Testis (tissue), 3 donors: ENCODE data around the gene BANK1. TPM values are rescaled to one million over a fixed set of nuclear protein-coding genes. Genes with fewer than 3 reads are reported as not detected.

Source experiments
- DNase-seq: peaks from one replicate; pipeline ENCODE4 v3.0.0-alpha.2; 2019
- H3K27ac ChIP-seq, 2 donors: fragments of 200-600 bp; sonication (generic); one replicate each; pipeline ENCODE4 v1.5.1; 2019
- H3K27me3 ChIP-seq: fragments of 200-600 bp; sonication (generic); one replicate; pipeline ENCODE4 v1.5.1; 2019
- H3K36me3 ChIP-seq: fragments of 200-600 bp; sonication (generic); one replicate; pipeline ENCODE4 v1.5.1; 2017; ENCODE audit warnings: low read depth; ENCODE audit errors: missing control alignments
- H3K4me1 ChIP-seq: fragments of 200-600 bp; sonication (generic); one replicate; pipeline ENCODE4 v1.5.1; 2019
- H3K4me3 ChIP-seq, 2 donors: fragments of 200-600 bp; sonication (generic); one replicate each; pipeline ENCODE4 v1.5.1; 2017 to 2019
- H3K9me3 ChIP-seq: fragments of 200-600 bp; sonication (generic); one replicate; pipeline ENCODE4 v1.5.1; 2017
- POLR2A ChIP-seq: fragments of 450-650 bp; IDR thresholded peaks from one replicate; pipeline ENCODE4 v1.6.1; 2017; ENCODE audit warnings: antibody characterized with exemption, mild to moderate bottlenecking, moderate library complexity
- WGBS, 2 donors: methylation state at CpG; one replicate each; pipeline ENCODE4 v1.1.5; 2018; 5-methylcytosine and 5-hydroxymethylcytosine counted together
- intact Hi-C: fragments of 100-400 bp; cut with DNase I; formaldehyde crosslinking; loops from one replicate; pipeline ENCODE4 v1.15.1; 2023; ENCODE audit warnings: low total_unique reads
- polyA plus RNA-seq: library from polyadenylated mRNA; stranded (reverse); fragments of 350-450 nt; fragmentation: Illumina TruSeq; extraction: RNeasy Lipid Tissue Mini Kit (QIAGEN cat#74804); gene quantifications from one replicate; pipeline ENCODE4 v1.2.3, GENCODE V29; 2014; ENCODE audit warnings: low read depth, low replicate concordance; ENCODE audit not compliant: insufficient read depth
- total RNA-seq, 2 donors: library from RNA; depleted of rRNA; stranded (reverse); fragments of >200 nt; gene quantifications; one replicate each; pipeline ENCODE4 v1.2.3, GENCODE V29; 2016
- TF ChIP-seq, protein P1 (sequence below), 3 experiments: fragments of 450-650 bp in 2 of 3; fragments of 200-600 bp in 1 of 3; sonication (generic) in 1 of 3; IDR thresholded peaks; one replicate each; pipeline ENCODE4 v1.5.1; 2016 to 2019; ENCODE audit warnings: antibody characterized with exemption in 3 of 3, mild to moderate bottlenecking in 2 of 3, moderate library complexity in 1 of 3

The BANK1 gene
- total and polyA plus RNA-seq, 3 donors from 2014 or later: 5.2 to 10.4 (median 10.0) TPM

DNA sequence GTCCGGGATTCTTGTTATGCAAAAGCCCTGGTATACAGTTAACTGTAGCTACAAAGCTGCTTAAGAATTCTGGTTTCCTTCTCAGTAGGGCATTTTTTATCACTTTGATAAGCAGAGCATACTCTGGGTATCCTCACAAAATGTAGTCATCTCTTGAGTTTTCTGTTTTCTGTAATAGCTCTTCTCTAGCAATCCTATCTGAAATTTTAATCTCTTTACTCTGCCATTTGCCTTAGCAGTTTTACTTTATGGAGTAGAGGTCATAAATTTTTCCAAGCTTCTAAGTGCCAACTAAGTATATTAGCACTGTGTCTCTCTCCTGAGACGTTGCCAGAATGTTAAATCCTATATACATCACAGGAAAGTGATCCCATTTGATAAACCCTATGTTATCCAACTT is 28.0 kb upstream of the BANK1 start:
- Histone ChIP-seq H3K4me1 (no peaks in the 10 kb centered on the region), H3K27ac (no peak overlapping the region), H3K36me3 (no peaks in the 10 kb centered on the region), H3K27me3 (no peaks in the 10 kb centered on the region), H3K4me3 (no peak overlapping the region), H3K9me3 (no peaks in the 10 kb centered on the region)
- intact Hi-C loops: no loop called here
- WGBS, 2 donors: 63 to 76% methylated on average over 2 of the region's 2 CpGs
- no peak for TF ChIP-seq POLR2A
- TF ChIP-seq, protein P1, sequence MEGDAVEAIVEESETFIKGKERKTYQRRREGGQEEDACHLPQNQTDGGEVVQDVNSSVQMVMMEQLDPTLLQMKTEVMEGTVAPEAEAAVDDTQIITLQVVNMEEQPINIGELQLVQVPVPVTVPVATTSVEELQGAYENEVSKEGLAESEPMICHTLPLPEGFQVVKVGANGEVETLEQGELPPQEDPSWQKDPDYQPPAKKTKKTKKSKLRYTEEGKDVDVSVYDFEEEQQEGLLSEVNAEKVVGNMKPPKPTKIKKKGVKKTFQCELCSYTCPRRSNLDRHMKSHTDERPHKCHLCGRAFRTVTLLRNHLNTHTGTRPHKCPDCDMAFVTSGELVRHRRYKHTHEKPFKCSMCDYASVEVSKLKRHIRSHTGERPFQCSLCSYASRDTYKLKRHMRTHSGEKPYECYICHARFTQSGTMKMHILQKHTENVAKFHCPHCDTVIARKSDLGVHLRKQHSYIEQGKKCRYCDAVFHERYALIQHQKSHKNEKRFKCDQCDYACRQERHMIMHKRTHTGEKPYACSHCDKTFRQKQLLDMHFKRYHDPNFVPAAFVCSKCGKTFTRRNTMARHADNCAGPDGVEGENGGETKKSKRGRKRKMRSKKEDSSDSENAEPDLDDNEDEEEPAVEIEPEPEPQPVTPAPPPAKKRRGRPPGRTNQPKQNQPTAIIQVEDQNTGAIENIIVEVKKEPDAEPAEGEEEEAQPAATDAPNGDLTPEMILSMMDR (IDR thresholded peaks at IDR 0.05): no peak
- no peak for DNase-seq

DNA sequence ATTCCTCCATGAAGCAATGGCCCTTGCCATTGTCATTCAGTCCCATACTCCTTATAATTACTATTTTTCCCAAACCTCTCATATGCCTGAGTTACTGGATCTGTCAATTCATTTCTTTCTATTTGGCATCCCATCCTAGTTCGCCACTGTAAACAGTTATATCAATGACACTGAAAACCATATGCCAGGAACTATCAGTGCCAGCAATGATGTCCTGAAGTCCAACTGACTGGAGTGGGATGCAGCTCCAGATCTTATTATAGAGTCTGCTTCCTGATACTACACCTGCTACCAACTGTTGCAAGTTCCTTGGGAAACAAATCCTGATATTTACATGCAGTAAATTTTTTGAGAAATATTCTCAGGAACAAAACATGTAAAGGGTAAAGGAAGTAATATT is 27.0 kb upstream of the BANK1 start:
- H3K4me3 ChIP-seq: no peak overlapping the region
- TF ChIP-seq POLR2A: no peak
- TF ChIP-seq, protein P1 (IDR thresholded peaks at IDR 0.05): no peak
- DNase-seq: no peak

DNA sequence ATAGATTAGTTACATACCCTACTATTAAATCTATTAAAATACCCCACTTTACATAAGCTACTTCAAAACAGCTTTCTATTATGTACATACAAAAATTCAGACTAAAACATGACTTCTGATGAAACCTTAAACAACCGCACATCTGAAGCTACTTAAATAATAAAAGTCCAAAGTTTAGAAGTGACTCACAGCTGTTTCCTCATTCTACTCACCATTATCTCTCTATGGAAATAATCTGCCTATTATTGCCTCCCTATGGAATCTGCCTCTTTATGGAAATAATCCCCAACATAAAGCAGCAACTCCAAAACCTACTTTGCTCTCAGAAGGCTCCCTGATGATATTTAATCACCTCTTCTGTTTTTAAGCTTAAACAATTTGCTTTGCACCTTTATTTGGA is 15.7 kb upstream of the BANK1 start:
- TF ChIP-seq, protein P1 (IDR thresholded peaks at IDR 0.05): no peak
- TF ChIP-seq POLR2A: no peak
- intact Hi-C loops: no loop called here
- no peak for DNase-seq
- Histone ChIP-seq H3K27ac (no peak overlapping the region), H3K9me3 (no peaks in the 10 kb centered on the region), H3K27me3 (no peaks in the 10 kb centered on the region), H3K36me3 (no peaks in the 10 kb centered on the region), H3K4me1 (no peaks in the 10 kb centered on the region), H3K4me3 (no peak overlapping the region)
- 71 to 78% methylated on average over 1 of the region's 1 CpG for WGBS, 2 donors

More for the DNA sequence above, 27.0 kb upstream of the BANK1 start:
- H3K27ac ChIP-seq: no peak overlapping the region
- no peaks in the 10 kb centered on the region for H3K4me1 ChIP-seq
- H3K27me3 ChIP-seq: no peaks in the 10 kb centered on the region
- H3K36me3 ChIP-seq: no peaks in the 10 kb centered on the region
- WGBS, 2 donors: 73 to 88% methylated on average over 1 of the region's 1 CpG
- no peaks in the 10 kb centered on the region for H3K9me3 ChIP-seq
- intact Hi-C loops: no loop called here

DNA sequence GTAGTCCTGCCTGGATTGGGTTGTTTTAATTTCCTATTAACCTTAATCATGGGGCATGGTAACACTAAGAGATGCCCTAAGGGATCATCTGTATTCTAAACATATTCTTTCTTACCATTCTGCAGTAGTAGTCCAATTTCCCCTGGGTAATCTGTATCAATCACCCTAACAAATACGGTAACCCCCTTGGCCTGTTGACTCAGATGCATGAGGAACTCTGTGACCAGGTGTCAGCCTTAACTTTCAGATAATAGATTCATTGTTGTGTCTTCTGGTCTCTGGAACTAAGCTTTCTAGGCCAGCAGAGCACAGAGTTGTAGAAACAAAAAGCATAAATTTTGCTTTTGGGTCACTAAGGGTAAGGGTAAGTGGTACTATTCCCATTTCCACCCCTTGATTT is 13.1 kb upstream of the BANK1 start:
- intact Hi-C loops: no loop called here
- no peak for DNase-seq
- Histone ChIP-seq H3K4me1 (no peaks in the 10 kb centered on the region), H3K36me3 (no peaks in the 10 kb centered on the region), H3K27ac (no peak overlapping the region), H3K4me3 (no peak overlapping the region), H3K27me3 (no peaks in the 10 kb centered on the region), H3K9me3 (no peaks in the 10 kb centered on the region)
- TF ChIP-seq, protein P1 (IDR thresholded peaks at IDR 0.05): no peak
- TF ChIP-seq POLR2A: no peak
- WGBS, 2 donors: 92 to 93% methylated on average over 1 of the region's 1 CpG

DNA sequence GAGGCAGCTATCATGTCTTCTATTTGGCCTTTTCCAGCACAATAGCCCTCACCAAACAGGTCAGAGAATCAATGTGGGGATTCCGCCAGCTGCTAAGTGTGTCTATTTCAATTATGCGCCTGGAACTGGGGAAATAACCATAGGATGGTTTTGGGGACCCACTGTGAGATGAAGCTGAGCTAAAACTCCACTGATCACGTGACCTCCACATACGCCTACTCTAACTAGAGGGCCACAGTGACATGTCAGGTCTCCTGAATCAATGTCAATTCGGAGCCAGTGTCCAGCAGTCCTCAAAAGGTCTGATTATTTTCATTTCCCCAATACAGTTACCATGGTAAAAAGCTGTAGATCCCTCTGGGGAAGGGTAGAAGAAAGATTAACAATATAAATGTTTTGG is 10.2 kb upstream of the BANK1 start:
- Histone ChIP-seq H3K9me3 (no peaks in the 10 kb centered on the region), H3K4me3 (no peak overlapping the region), H3K27ac (no peak overlapping the region), H3K36me3 (no peaks in the 10 kb centered on the region), H3K4me1 (no peaks in the 10 kb centered on the region), H3K27me3 (no peaks in the 10 kb centered on the region)
- intact Hi-C loops: no loop called here
- no peak for TF ChIP-seq POLR2A
- TF ChIP-seq, protein P1 (IDR thresholded peaks at IDR 0.05): no peak
- DNase-seq: no peak
- 89 to 96% methylated on average over 5 of the region's 5 CpGs for WGBS, 2 donors
